D721Med (cell line): ENCODE results near the gene IGF1R.
"Not testable (repeated sequence)": the region's sequence is repeated elsewhere in the genome, so short reads cannot be mapped to it uniquely, and the experiment has no call there.

ENCODE experiments used
- DNase-seq: peaks from one replicate; pipeline ENCODE4 v3.0.0; 2011; ENCODE audit warnings: low spot score; ENCODE audit not compliant: insufficient read length
- FAIRE-seq: peaks from 2 replicates; lab custom pipeline; 2011; peaks lifted over from hg19 to GRCh38; lab: Jason Lieb, UNC
- TF ChIP-seq, protein P1 (sequence below): IDR thresholded peaks from 2 replicates; pipeline ENCODE4 v1.5.1; 2012; ENCODE audit warnings: mild to moderate bottlenecking, control low read depth; ENCODE audit not compliant: insufficient read depth; ENCODE audit errors: missing control alignments

Gene IGF1R

DNA sequence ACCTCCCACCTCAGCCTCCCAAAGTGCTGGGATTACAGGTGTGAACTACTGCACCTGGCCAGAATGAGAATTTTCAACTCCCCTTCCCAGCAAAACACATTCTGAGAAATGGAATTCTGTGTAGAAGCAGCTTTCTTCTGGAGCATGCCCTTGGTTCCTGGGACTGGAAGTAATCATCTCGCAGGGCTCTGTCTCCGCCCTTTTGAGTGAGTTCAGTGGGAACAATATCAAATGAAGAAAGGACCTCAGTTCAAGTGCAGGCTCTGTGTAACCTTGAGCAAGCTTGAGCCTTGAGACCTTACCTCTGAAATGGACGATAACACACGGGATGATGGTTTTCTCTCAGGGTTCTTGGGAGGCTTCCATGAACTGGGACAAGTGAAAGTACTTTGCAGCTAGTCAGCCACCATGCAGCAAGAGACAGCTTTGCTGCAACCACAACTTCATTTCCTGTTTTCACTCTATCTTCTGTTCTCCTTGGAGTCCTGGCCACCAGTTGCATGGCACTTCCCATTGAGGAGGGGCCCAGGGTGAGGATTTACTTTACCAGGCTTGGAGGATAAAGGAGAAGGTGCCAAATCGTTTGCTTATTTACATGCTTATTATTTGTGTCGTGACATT is 35.7 kb upstream of the IGF1R start:
- no peak for DNase-seq
- TF ChIP-seq, protein P1, sequence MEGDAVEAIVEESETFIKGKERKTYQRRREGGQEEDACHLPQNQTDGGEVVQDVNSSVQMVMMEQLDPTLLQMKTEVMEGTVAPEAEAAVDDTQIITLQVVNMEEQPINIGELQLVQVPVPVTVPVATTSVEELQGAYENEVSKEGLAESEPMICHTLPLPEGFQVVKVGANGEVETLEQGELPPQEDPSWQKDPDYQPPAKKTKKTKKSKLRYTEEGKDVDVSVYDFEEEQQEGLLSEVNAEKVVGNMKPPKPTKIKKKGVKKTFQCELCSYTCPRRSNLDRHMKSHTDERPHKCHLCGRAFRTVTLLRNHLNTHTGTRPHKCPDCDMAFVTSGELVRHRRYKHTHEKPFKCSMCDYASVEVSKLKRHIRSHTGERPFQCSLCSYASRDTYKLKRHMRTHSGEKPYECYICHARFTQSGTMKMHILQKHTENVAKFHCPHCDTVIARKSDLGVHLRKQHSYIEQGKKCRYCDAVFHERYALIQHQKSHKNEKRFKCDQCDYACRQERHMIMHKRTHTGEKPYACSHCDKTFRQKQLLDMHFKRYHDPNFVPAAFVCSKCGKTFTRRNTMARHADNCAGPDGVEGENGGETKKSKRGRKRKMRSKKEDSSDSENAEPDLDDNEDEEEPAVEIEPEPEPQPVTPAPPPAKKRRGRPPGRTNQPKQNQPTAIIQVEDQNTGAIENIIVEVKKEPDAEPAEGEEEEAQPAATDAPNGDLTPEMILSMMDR = no peak
- no peak for FAIRE-seq

DNA sequence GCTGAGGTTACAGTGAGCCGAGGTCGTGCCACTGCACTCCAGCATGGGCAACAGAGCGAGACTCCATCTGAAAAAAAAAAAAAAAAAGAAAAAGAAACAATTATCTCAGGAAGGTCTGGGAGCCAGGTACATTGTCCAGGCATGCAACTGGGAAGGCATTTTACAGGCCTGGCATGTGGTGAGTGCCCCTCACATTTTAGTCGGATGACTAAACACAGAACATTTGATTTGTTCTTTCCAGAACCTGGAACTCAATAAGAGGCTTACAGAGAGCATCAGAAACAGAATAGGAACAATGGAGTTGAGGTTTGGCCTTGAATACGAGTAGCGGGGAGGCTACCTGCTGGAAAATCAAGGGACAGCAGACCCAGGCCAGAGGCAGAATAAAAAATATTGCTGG is 33.7 kb upstream of the IGF1R start:
- no peak for DNase-seq
- TF ChIP-seq, protein P1 = no peak
- no peak for FAIRE-seq

DNA sequence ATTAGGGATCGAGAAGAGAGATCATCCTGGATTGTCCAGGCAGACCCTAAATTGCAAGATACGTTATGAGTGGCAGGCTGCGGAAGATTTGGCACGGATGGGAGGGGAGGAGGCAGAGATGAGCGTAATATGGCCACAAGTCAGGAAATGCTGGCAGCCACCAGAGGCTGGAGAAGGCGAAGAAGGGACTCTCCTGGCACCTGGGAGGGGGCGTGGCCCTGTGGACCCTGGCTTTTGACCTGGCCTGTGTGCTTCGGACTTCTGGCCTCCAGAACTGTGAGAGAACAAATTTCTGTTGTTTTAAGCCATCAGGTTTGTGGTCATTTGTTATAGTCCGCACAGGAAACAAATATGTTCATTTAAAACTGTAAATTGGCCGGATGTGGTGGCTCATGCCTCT is 31.9 kb upstream of the IGF1R start:
- DNase-seq (no peak), FAIRE-seq (no peak)
- TF ChIP-seq, protein P1 = no peak

DNA sequence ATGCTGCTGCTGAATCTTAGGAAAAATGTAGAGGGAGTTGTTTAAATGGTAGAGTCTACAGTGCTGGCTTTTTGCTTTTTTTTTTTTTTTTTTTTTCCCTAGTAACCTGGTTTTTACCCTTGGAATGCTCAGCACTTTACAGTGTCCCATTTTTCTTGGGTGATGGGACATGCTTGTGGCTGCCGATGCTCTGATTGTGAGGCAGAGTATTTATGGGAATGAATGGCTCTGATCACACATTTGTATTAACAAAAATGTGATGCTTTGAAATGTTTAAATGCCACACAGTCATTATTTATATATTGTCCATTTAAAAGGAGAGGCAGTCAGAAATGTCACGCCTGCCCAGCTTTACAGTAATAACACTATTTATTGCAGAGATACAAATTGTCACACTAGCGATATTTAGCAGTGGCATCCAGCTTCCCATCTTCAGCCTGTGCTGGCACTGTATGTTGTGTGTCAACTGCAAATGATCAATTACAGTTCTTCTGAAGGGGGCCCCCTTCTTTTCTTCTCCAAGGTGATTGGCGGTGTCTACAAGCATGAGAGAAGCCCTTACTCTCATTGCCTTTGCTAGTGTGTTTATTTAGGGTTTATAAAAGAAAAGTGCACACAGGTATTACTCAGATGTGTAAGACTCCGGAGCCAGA is 30.9 kb upstream of the IGF1R start:
- no peak for FAIRE-seq

DNA sequence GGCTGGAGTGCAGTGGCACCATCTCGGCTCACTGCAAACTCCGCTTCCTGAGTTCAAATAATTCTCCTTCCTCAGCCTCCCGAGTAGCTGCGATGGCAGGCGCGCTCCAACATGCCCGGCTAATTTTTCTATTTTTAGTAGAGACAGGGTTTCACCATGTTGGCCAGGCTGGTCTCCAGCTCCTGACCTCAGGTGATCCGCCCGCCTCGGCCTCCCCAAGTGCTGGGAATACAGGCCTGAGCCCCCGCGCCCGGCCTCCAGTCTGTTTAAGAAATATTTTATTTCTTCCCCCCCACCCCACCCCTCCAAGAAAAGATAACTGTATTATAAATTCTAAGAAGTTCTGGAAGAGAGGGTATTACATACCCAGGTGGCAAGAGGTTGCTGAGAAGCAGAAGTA is 29.8 kb upstream of the IGF1R start:
- not testable (repeated sequence) for DNase-seq, FAIRE-seq

More for the DNA sequence above, 30.9 kb upstream of the IGF1R start:
- TF ChIP-seq, protein P1 = no peak
- no peak for DNase-seq

DNA sequence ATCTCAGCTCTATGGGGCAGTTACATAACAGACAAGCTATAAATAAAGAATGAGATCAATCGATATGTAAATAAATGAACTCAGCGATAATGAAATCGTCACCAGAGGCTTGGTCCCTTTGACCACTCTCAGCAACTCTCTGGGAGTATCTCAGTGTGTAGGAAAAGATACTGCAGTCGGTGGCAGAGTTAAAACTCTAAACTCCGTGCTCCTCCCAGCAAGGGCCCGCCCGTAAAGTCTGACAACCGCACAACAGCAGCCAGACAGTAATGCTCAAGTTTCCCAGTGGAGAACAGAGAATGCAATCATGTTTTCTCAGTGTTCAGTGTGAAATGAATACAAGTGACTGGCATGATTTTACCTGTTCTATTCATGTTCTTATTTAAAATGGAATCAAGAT is 28.3 kb upstream of the IGF1R start:
- DNase-seq (no peak), FAIRE-seq (no peak)
- TF ChIP-seq, protein P1 = no peak

DNA sequence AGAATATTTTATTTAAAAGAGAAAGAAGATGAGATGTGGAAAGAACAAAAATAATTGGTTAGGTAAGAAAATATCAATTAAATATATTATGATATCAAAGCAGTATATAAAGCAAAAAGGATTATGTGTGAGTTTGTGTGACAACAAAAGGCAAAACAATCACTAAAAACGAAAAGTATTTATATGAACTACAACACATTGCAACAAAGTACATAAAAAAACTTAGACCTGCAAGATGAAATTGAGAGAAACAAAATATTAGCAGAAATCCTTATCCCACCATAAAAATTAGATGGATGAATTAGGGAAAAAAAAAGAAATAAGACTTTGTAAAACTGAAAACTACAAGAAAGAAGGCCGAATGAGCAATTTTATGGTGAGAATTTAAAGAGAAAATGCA is 27.3 kb upstream of the IGF1R start:
- no peak for FAIRE-seq

More for the DNA sequence above, 27.3 kb upstream of the IGF1R start:
- no peak for DNase-seq
- TF ChIP-seq, protein P1 = no peak
